Fibroblast of peridontal ligament (primary cell): ENCODE data around the gene SAT2.
"Not testable (repeated sequence)": the region's sequence is repeated elsewhere in the genome, so short reads cannot be mapped to it uniquely, and the experiment has no call there.

ENCODE experiments used
- DNase-seq: peaks from one replicate; pipeline ENCODE4 v3.0.0-alpha.2; 2010; ENCODE audit errors: extremely low read depth

The SAT2 gene

GRCh38 chr17:7627250-7628121 is at the start of gene SAT2:
TSS of gene SAT2 (minus strand) at chr17:7627821. CDS start at chr17:7627635, 186 bp downstream.
- DNase-seq, result peak; percentile 93

DNA sequence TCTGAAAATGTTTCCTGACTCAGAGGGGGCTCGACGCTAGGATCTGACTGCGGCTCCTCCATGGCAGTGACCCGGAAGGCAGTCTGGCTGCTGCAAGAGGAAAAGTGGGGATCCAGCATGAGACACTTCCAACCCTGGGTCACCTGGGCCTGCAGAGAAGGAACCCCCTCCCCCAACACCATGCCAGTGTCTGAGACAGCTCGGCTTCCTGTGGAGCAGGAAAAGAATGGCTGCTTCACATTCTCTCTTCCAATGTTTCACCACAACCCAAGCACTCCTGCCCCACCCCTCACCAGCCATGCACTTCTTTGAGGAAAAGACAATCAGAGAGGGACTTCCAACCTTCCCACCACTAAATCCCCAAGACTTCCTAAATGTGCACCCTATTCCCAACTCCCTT is 48.9 kb upstream of the SAT2 start:
- no peak for DNase-seq

DNA sequence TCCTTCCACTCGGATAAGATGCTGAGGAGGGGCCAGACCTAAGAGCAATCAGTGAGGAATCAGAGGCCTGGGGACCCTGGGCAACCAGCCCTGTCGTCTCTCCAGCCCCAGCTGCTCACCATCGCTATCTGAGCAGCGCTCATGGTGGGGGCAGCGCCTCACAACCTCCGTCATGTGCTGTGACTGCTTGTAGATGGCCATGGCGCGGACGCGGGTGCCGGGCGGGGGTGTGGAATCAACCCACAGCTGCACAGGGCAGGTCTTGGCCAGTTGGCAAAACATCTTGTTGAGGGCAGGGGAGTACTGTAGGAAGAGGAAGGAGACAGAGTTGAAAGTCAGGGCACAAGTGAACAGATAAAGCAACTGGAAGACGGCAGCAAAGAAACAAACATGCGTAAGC is 47.3 kb upstream of the SAT2 start:
- DNase-seq, result no peak

DNA sequence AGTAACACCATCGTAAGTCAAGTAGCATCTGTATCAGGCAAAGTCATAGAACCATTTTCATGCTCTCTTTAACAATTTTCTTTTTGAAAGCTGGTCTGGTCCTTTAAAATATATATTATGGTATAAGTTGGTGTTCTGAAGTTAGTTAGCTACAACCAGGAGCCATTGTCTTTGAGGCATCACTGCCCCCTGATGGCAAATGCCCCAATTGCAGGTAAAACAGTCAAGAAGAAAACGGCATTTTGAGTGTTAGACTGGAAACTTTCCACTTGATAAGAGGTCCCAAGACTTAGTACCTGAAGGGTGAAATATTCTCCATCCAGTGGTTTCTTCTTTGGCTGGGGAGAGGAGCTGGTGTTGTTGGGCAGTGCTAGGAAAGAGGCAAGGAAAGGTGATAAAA is 45.6 kb upstream of the SAT2 start:
- no peak for DNase-seq

- DNase-seq, result no peak
Observed at GRCh38 chr17:7668482-7668881, 40.9 kb upstream of the SAT2 start.

DNA sequence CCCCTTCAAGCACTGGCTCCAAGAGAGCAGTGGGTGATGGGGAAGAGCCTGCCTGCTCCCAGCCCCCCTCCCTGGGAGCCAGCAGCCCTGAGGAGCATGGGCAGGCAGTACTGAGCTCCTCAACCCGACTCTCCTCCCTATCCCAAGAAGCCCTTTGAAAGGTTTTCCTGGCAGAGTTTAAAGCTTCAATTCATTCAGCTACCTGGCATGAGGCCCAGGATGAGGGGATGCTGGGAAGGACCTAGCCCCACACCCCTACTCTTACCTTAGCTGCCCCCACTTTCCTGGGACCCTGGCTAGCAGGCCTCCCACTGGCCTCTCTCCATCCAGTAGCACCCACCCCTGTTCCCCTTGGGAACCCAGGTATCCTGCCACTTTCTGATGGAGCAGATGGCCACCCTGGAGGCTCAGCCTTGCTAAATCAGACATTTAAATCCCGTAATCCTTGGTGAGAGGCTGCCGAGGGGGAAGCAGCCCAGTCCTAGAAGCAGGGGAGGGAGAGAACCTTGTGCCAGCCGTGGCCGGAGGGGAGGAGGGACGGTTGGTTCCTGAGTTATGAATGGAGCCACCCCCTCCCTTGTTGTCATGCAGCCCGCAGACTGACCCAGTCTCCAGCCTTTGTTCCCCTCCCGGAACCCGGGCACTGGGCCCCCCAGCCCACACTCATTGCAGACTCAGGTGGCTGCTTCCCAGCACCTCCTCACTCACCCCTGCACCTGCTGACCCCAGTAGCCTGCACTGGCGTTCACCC is 40.2 kb upstream of the SAT2 start:
- no peak for DNase-seq

DNA sequence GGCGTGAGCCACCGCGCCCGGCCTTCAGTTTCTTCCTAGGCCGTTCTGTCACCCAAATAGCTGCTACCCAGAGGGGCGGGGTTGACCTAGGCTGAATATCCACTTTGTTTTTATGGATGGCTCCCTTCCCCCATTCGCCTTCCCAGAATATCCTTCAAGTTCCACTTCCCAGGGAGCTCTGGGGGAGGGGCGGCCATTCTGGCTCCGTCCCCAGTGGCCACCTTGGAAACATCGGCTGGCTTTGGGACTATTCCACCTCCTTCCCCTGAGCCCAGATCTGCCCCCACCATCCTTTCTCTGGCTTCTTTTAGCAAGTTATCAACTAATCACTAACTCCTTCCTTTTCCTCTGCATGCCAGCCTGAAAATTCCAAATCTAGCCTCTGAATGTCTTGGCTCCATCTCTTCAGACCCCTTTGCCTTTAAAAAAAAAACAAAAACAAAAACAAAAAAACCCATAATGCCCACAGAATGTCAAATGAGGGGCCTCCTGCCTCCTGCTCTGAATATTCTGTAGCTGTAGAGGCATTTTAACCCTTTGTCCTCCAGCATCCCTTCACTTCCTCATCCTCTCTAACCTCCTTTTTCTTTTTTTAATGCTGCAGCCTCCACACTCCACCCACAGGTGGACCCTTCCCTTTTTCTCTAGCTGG is 29.5 kb upstream of the SAT2 start:
- no peak for DNase-seq

- no peak for DNase-seq
Observed at GRCh38 chr17:7655541-7655840, 27.9 kb upstream of the SAT2 start.

DNA sequence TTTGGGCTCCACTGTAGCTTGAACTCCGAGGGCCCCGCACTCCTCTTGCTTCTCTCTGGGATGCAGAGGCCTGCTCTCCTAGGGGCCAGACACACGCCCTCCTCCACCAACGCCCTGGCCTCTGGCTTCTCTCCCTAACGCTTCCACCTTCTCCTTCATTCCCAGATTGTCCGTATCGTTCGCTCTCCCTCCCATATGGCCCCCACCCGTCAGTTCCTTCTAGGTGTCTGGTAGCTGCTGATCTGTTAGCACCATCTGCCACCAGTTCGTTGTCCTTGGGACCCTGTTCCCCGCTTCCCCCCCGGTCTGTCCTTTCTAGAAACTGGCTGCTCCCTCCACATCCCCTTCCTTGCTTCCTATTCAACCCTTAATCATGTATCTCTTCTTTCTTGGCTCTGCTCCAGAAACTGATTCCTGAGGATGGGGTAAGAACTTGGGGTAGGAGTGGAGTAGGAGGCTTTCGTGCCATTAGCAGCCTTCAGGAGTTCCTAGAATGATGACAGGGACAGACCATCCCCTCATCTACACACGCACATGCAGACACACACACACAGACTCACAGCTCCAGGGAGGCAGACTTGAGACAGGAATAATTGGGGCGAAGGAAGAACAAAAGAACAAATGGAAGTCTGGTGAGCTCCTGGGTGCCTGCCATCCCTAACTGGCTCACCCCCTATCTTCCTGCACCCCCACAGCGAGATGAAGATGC is 27.4 kb upstream of the SAT2 start:
- no peak for DNase-seq

- no peak for DNase-seq
Observed at GRCh38 chr17:7652388-7653356, 25.1 kb upstream of the SAT2 start.

- DNase-seq, result no peak
Observed at GRCh38 chr17:7651665-7652387, 24.2 kb upstream of the SAT2 start.

DNA sequence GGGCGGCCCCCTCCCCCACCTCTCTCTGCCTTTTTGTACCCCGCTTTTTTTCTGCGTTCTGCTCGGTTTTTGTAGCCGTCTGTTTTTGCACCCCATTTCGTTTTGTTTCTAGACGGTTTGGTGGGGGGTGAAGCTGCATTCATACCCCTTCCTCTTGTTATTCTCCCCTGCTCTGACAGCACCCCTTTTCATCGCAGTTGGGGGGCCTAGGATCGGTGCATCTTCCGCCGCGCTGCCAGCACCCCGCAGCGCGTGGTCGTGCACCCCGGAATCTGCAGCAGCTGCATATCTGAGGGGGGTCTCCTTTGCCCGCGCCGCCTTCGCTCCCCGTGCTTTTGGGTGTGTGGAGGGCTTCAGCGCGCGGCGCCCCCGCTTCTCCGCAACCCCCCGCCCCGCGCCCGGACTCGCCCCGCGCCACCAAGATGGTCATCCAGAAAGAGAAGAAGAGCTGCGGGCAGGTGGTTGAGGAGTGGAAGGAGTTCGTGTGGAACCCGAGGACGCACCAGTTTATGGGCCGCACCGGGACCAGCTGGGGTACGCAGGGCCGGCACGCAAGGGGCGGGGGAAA is 23.6 kb upstream of the SAT2 start:
- DNase-seq, result no peak

GRCh38 chr17:7650509-7651096 is 23.0 kb upstream of the SAT2 start, which contains the start of gene ATP1B2:
TSS of gene ATP1B2 (plus strand) at chr17:7650926. CDS start at chr17:7651519, 593 bp downstream.
- DNase-seq, result no peak

DNA sequence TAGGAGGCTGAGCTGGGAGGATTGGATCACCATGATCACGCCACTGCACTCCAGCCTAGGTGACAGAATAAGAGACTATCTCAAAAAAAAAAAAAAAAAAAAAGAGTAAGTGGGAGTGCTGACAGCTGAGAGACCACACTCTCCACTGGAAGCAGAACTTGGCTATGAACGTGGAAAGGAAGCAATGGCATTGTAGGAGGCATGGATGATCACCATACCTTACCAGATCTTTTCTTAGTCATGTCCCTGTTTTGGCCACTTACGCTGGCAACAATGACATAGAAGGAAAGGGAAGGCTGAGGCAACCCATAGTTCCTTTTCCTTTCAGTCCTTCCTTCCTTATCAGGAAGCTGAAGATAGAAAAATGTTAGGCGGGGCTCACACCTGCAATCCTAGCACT is 19.4 kb upstream of the SAT2 start:
- no peak for DNase-seq

DNA sequence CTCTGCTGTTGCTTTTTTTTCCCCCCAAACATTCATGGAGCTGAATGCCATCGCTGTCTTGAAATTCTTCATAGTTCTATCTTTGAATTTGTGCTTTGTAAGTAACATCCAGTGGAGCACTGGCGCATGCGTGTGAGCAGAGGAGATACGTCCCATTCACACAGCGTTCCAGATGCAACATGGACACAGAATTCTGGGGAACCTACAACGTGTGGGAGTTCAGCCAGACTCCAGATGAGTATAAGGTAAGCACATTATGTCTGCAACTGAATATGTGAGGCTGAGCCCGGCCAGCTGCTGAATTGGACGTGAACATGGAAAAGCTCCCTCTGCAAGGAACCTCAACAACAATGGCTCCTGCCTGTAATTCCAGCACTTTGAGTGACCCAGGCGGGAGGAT is 18.8 kb upstream of the SAT2 start:
- DNase-seq, result no peak

GRCh38 chr17:7644775-7645174 is 17.2 kb upstream of the SAT2 start:
- DNase-seq, result no peak

- not testable (repeated sequence) for DNase-seq
Observed at GRCh38 chr17:7641635-7642034, 14.0 kb upstream of the SAT2 start.

DNA sequence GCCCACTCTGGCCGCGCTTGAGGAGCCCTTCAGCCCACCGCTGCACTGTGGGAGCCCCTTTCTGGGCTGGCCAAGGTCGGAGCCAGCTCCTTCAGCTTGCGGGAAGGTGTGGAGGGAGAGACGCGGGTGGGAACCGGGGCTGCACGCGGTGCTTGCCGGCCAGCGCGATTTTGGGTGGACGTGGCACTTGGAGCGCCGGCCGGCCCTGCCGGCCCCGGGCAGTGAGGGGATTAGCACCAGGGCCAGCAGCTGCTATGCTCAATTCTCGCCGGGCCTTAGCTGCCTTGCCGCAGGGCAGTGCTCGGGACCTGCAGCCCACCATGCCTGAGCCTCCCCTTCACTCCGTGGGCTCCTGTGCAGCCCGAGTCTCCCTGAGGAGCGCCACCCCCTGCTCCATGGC is 13.2 kb upstream of the SAT2 start:
- no peak for DNase-seq

- no peak for DNase-seq
Observed at GRCh38 chr17:7636163-7636562, 8.5 kb upstream of the SAT2 start.
